Breast epithelium (tissue), 4 donors: ENCODE data around the gene BHMT2. TPM values are rescaled to one million over a fixed set of nuclear protein-coding genes. Genes with fewer than 3 reads are reported as not detected.
A peak's percentile ranks its signal among the peaks of the same experiment; 100 is the strongest.

Experiments
- DNase-seq, 2 donors: peaks; one replicate each; pipeline ENCODE4 v3.0.0-alpha.2; 2019; ENCODE audit warnings: low spot score in 2 of 2
- H3K27ac ChIP-seq, 2 donors: fragments of 200-600 bp; sonication (generic) in 1 of 2; one replicate each; pipeline ENCODE4 v1.5.1; 2016 to 2019; ENCODE audit warnings: mild to moderate bottlenecking in 1 of 2
- H3K27me3 ChIP-seq, 2 donors: fragments of 200-600 bp; sonication (generic) in 1 of 2; one replicate each; pipeline versions ENCODE4 v1.5.1 to v1.6.0; 2017 to 2019; ENCODE audit warnings: control low read depth in 1 of 2, mild to moderate bottlenecking in 1 of 2
- H3K36me3 ChIP-seq: fragments of 200-600 bp; one replicate; pipeline ENCODE4 v1.5.1; 2019
- H3K4me1 ChIP-seq, 2 donors: fragments of 200-600 bp; sonication (generic); one replicate each; pipeline ENCODE4 v1.5.1; 2016 to 2019; ENCODE audit warnings: control low read depth in 1 of 2
- H3K4me3 ChIP-seq, 3 donors: fragments of 200-600 bp; sonication (generic); 1 replicate in 2 of 3; 2 replicates in 1 of 3; pipeline ENCODE4 v1.5.1; 2016 to 2019; ENCODE audit warnings: mild to moderate bottlenecking in 3 of 3, moderate library complexity in 2 of 3
- H3K9me3 ChIP-seq, 2 donors: fragments of 200-600 bp; sonication (generic) in 1 of 2; one replicate each; pipeline ENCODE4 v1.5.1; 2016 to 2019; ENCODE audit warnings: control low read depth in 1 of 2
- POLR2A ChIP-seq: fragments of 450-650 bp; IDR thresholded peaks from one replicate; pipeline ENCODE4 v1.6.1; 2016; ENCODE audit warnings: antibody characterized with exemption, mild to moderate bottlenecking, moderate library complexity
- POLR2AphosphoS5 ChIP-seq, 3 donors: sonication (generic); formaldehyde crosslinking; IDR thresholded peaks; one replicate each; pipeline ENCODE4 v1.6.1; 2017; ENCODE audit warnings: antibody characterized with exemption in 3 of 3
- intact Hi-C: fragments of 100-400 bp; cut with DNase I; formaldehyde crosslinking; loops from one replicate; pipeline ENCODE4 v1.15.1; 2023; ENCODE audit warnings: low total_unique reads
- total RNA-seq, 3 donors: library from RNA; depleted of rRNA; stranded (reverse); fragments of >200 nt; gene quantifications; one replicate each; pipeline ENCODE4 v1.1.0, GENCODE V29; 2016
- TF ChIP-seq, protein P1 (sequence below), 3 donors: fragments of 450-650 bp; IDR thresholded peaks; one replicate each; pipeline ENCODE4 v1.5.1; 2016 to 2017; ENCODE audit warnings: antibody characterized with exemption in 3 of 3, mild to moderate bottlenecking in 3 of 3, moderate library complexity in 3 of 3

The BHMT2 gene
- total RNA-seq, 3 donors from 2014 or later = 8.0 to 63.7 (median 19.3) TPM

DNA sequence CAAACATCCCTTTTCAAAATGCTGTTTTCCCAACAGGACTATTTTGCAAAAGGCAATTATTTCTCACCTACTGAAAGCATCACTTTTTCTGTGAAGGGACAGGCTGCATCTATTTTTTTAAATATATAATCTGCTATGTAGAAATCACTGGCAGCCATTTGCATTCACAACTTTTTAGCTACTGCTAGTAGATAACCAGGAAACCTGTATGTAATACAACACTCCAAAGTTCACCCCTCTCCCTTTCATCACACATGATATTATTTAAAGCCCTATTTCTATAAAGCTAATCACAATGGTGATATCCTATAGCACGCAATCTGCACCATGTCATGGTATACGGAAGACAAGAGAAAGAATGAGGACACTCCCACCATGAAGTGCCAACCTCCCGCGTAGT is 9.9 kb upstream of the BHMT2 start:
- Histone ChIP-seq H3K4me1 (no peaks in the 10 kb centered on the region), H3K27me3 (no peaks in the 10 kb centered on the region), H3K36me3 (no peaks in the 10 kb centered on the region), H3K4me3 (no peak overlapping the region), H3K9me3 (no peaks in the 10 kb centered on the region), H3K27ac (no peak overlapping the region)
- intact Hi-C loops = no loop called here
- no peak for TF ChIP-seq POLR2A
- TF ChIP-seq, protein P1, sequence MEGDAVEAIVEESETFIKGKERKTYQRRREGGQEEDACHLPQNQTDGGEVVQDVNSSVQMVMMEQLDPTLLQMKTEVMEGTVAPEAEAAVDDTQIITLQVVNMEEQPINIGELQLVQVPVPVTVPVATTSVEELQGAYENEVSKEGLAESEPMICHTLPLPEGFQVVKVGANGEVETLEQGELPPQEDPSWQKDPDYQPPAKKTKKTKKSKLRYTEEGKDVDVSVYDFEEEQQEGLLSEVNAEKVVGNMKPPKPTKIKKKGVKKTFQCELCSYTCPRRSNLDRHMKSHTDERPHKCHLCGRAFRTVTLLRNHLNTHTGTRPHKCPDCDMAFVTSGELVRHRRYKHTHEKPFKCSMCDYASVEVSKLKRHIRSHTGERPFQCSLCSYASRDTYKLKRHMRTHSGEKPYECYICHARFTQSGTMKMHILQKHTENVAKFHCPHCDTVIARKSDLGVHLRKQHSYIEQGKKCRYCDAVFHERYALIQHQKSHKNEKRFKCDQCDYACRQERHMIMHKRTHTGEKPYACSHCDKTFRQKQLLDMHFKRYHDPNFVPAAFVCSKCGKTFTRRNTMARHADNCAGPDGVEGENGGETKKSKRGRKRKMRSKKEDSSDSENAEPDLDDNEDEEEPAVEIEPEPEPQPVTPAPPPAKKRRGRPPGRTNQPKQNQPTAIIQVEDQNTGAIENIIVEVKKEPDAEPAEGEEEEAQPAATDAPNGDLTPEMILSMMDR (IDR thresholded peaks at IDR 0.05) = no peak
- DNase-seq = no peak

DNA sequence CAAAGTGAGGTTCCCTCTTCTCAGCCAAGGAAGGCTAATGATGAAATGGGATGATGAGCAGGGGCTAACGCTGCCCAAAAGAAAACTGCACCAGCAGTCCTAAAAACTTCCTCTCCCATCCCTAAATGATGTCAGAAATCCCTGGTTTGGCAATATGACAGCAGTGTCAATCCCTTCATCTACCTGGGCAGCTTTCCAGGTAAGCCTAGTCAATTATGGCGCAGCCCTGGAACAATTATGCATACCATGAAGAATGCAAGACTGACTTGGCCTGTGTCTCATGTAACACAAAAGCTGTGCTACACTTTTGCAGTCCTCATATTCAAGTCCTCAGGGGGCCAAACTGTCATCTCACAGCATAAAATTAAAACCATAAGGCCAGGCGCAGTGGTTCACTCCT is 7.1 kb upstream of the BHMT2 start:
- H3K27me3 ChIP-seq = no peaks in the 10 kb centered on the region
- no peaks in the 10 kb centered on the region for H3K36me3 ChIP-seq
- no peak for DNase-seq
- TF ChIP-seq, protein P1 (IDR thresholded peaks at IDR 0.05) = no peak
- TF ChIP-seq POLR2A (no peak), POLR2AphosphoS5 (IDR thresholded peaks at IDR 0.05) (no peak)
- no peaks in the 10 kb centered on the region for H3K9me3 ChIP-seq
- H3K27ac ChIP-seq = no peak overlapping the region
- no peaks in the 10 kb centered on the region for H3K4me1 ChIP-seq
- H3K4me3 ChIP-seq = no peak overlapping the region
- intact Hi-C loops = no loop called here

DNA sequence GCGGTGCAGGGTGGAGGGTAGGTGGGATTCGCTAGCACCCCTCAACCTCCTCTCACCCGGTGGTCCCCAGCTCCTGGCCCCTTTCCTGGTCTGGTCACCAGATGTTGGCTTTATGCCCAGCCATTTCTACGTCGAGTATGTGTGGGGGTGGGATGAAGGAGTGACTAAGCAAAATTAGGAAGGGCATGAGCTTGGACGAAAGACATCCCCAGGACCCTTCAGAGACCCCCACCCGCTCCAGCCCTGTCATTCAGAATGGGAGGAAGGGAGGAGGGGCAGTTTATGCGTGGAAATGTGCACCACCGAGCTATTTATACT is 742 bp downstream of the BHMT2 start:
- H3K36me3 ChIP-seq = no peaks in the 10 kb centered on the region
- no peaks in the 10 kb centered on the region for H3K4me1 ChIP-seq
- no peak for DNase-seq
- intact Hi-C loops = no loop called here
- H3K4me3 ChIP-seq = peak overlapping the region; percentile 49 to 62 (median 50)
- peaks cover 4 to 12% of the 10 kb centered on the region in 2 donors for H3K9me3 ChIP-seq
- TF ChIP-seq POLR2AphosphoS5 (IDR thresholded peaks at IDR 0.05) = no peak
- TF ChIP-seq, protein P1 (IDR thresholded peaks at IDR 0.05) = no peak
- no peak for TF ChIP-seq POLR2A
- H3K27ac ChIP-seq = peak overlapping the region in 1 of 2 donors; percentile 53
- peaks cover 0 to 4% of the 10 kb centered on the region in 2 donors for H3K27me3 ChIP-seq

DNA sequence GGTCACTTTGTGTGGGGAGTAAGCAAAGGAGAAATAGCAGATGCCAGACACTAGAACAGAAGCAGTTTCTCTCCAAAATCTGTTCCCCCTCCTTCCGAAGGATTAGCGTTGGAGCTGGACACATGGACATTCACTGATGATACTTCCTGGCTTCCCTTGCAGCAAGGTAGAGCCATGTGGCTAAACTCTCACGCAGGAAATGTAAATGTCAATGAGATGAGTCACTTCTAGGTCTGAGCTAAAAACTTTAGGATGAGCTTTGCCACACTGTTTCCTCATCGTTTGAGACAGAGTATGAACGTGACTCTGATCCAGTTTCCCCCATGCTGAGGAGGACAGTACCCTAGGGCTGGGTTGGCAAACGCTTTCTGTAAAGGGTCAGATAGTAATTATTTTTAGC is 5.1 kb downstream of the BHMT2 start:
- Histone ChIP-seq H3K36me3 (no peaks in the 10 kb centered on the region), H3K27ac (no peak overlapping the region)

DNA sequence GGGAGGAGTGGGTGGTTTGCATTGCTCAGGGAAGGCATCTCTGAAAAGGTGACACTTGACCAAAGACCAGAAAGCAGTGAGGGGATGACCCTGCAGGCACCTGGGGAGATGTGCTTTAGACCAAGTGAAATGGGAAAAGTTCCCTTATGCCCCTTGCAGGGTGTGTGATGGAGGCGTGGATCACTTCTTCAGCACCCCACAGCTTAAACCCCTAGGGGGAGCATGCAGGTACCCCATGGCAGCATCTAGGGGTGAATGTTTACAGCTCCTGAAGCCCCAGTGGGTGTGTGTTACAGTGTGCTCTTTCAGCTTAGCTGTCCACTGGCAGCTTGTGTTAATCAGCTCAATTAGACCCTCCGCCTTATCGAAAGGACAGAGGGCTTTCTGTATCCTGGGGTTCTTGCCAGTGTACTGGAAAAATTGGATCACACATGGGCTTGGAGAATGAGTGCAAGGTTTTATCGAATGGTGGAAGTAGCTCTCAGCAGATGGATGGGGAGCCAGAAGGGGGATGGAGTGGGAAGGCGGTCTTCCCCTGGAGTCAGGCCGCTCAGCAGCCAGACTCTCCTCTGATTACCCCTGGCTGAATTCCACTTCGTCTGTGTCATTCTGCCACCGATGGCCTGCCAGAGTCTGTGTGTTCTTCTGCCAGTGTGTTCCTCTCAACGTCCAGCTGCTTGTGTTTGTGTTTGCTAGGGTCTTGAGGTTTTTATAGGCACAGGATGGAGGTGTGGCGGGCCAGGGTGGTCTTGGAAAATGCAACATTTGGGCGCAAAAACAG is 6.3 kb downstream of the BHMT2 start:
- H3K36me3 ChIP-seq = no peaks in the 10 kb centered on the region
- DNase-seq = no peak
- peaks cover 4 to 12% of the 10 kb centered on the region in 2 donors for H3K9me3 ChIP-seq
- no peaks in the 10 kb centered on the region for H3K27me3 ChIP-seq
- no peaks in the 10 kb centered on the region for H3K4me1 ChIP-seq
- H3K27ac ChIP-seq = no peak overlapping the region
- TF ChIP-seq POLR2AphosphoS5 (IDR thresholded peaks at IDR 0.05) (no peak), POLR2A (no peak)
- TF ChIP-seq, protein P1 (IDR thresholded peaks at IDR 0.05) = no peak
- no peak overlapping the region for H3K4me3 ChIP-seq
- intact Hi-C loops = no loop called here

More for the DNA sequence above, 5.1 kb downstream of the BHMT2 start:
- Histone ChIP-seq H3K9me3 (peaks cover 4 to 12% of the 10 kb centered on the region in 2 donors), H3K4me3 (no peak overlapping the region), H3K27me3 (no peaks in the 10 kb centered on the region), H3K4me1 (no peaks in the 10 kb centered on the region)
- intact Hi-C loops = no loop called here
- TF ChIP-seq POLR2A (no peak), POLR2AphosphoS5 (IDR thresholded peaks at IDR 0.05) (no peak)
- TF ChIP-seq, protein P1 (IDR thresholded peaks at IDR 0.05) = no peak
- no peak for DNase-seq
